GM12873 (cell line): Measurements from ENCODE around the gene IFFO2.

Experiments
- CTCF ChIP-seq: IDR thresholded peaks from 2 replicates; pipeline ENCODE4 v1.5.1; 2012; ENCODE audit warnings: low read depth, mild to moderate bottlenecking, moderate library complexity, low read length, control low read depth; ENCODE audit not compliant: insufficient read depth; ENCODE audit errors: missing control alignments

IFFO2 gene

GRCh38 chr1:18913065-18913835, 43.2 kb downstream of the IFFO2 start:
- TF ChIP-seq CTCF: peak; percentile 96

- no peak for TF ChIP-seq CTCF
Observed at GRCh38 chr1:18912550-18912949, 43.9 kb downstream of the IFFO2 start.

- no peak for TF ChIP-seq CTCF
Observed at GRCh38 chr1:18908911-18909771, 47.3 kb downstream of the IFFO2 start.

GRCh38 chr1:18907917-18908845, 48.3 kb downstream of the IFFO2 start:
- no peak for TF ChIP-seq CTCF

- TF ChIP-seq CTCF: peak; percentile 72
Observed at GRCh38 chr1:18907021-18907916, 49.2 kb downstream of the IFFO2 start.

GRCh38 chr1:18903291-18903756, 53.2 kb downstream of the IFFO2 start:
- no peak for TF ChIP-seq CTCF
